Cardiac muscle cell (in vitro differentiated cells and primary cell): ENCODE results near the gene FAM210A. TPM values are rescaled to one million over a fixed set of nuclear protein-coding genes. Genes with fewer than 3 reads are reported as not detected.
A peak's percentile ranks its signal among the peaks of the same experiment; 100 is the strongest.

Source experiments
- DNase-seq, 2 donors: peaks; one replicate each; pipeline versions ENCODE4 v3.0.0 to v3.0.0-alpha.2; 2010 to 2017; ENCODE audit warnings: low read depth in 1 of 2, low spot score in 1 of 2
- H3K27ac ChIP-seq: fragments of 200-600 bp; sonication (generic); 2 replicates; pipeline ENCODE4 v1.5.1; 2016
- H3K27me3 ChIP-seq: fragments of 200-600 bp; sonication (generic); 2 replicates; pipeline ENCODE4 v1.6.0; 2016; ENCODE audit warnings: control low read depth
- H3K36me3 ChIP-seq: fragments of 200-600 bp; sonication (generic); 2 replicates; pipeline ENCODE4 v1.5.1; 2016; ENCODE audit warnings: control low read depth
- H3K4me1 ChIP-seq: fragments of 200-600 bp; sonication (generic); 2 replicates; pipeline ENCODE4 v1.8.1; 2017; ENCODE audit warnings: low read depth, mild to moderate bottlenecking, mixed run types
- H3K4me3 ChIP-seq: fragments of 200-600 bp; sonication (generic); 2 replicates; pipeline ENCODE4 v1.5.1; 2016; ENCODE audit warnings: mild to moderate bottlenecking
- H3K9me3 ChIP-seq: fragments of 200-600 bp; sonication (generic); 2 replicates; pipeline ENCODE4 v1.5.1; 2017; ENCODE audit warnings: low read depth, mild to moderate bottlenecking, control low read depth
- polyA plus RNA-seq: library from polyadenylated mRNA; unstranded; fragments of >200 nt; fragmentation: Nextera tagmentation; extraction: Ambion mirVana; gene quantifications from 2 replicates; pipeline ENCODE4 v1.2.1, GENCODE V29; 2016
- total RNA-seq: library from RNA; depleted of rRNA; stranded (reverse); fragments of >200 nt; gene quantifications from 2 replicates; pipeline ENCODE4 v1.2.3, GENCODE V29; 2016
- TF ChIP-seq, protein P1 (sequence below): IDR thresholded peaks from 2 replicates; pipeline ENCODE4 v1.5.1; 2012; ENCODE audit warnings: low read depth, mild to moderate bottlenecking, low read length

Gene FAM210A
- total and polyA plus RNA-seq, 2 experiments from 2014 or later = 20.0 to 20.6 TPM

DNA sequence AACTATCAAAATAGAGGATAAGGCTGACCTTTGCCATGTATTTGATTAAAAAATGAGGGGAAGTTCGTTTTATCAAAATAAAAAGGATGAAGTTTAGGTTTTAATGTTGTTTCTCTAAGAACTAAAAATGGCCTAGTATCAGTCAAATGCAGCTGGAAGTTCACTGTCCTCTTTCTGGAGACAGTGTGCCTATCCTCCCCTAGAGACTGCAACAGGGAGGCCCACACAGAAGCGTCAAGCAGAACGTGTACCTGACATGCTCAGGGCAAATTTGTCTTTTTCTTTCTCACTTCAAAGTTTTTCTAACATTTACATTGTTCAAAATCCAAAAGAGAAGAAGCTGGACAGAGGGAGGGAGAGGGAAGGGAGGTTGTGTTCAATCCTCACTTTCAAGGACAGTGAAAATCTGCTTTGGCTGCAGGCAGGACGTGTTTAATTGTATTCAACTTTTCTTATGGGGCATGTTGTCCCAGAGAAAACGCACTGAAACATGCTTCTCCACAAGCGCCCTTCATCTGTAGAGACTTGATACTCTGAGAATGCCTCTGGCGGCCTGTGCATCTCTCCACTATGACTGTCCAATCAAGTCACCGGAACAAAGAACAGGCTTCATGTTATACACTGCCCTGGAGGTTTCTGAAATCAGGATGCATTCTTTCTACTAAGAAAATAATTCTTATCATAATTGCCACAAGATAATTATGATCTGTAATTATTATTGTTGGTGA lies 65.1 kb downstream of the FAM210A start:
- Histone ChIP-seq H3K9me3 (no peaks in the 10 kb centered on the region), H3K36me3 (peaks cover 14% of the 10 kb centered on the region), H3K4me3 (no peak overlapping the region), H3K4me1 (peaks cover 32% of the 10 kb centered on the region), H3K27me3 (no peaks in the 10 kb centered on the region), H3K27ac (peak overlapping the region; percentile 51)
- no peak for DNase-seq
- TF ChIP-seq, protein P1, sequence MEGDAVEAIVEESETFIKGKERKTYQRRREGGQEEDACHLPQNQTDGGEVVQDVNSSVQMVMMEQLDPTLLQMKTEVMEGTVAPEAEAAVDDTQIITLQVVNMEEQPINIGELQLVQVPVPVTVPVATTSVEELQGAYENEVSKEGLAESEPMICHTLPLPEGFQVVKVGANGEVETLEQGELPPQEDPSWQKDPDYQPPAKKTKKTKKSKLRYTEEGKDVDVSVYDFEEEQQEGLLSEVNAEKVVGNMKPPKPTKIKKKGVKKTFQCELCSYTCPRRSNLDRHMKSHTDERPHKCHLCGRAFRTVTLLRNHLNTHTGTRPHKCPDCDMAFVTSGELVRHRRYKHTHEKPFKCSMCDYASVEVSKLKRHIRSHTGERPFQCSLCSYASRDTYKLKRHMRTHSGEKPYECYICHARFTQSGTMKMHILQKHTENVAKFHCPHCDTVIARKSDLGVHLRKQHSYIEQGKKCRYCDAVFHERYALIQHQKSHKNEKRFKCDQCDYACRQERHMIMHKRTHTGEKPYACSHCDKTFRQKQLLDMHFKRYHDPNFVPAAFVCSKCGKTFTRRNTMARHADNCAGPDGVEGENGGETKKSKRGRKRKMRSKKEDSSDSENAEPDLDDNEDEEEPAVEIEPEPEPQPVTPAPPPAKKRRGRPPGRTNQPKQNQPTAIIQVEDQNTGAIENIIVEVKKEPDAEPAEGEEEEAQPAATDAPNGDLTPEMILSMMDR = no peak

DNA sequence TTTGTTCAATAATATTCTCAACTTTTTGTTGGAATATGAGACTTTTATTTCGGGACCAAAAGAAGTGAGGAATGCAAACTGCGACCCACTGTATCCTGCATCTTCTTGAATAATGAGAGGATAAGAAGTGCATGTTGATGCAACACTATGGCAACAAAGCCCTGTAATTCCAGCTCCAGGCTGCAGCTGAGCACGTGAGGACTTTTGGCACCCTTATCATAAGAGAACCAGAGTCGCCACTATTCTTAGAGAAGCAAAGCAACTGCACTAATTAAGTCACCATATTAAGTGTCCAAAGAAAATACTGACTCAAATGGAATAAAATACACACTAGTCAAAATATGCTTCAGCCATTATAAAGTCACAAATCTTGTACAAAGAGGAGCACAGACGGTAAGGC lies 65.8 kb downstream of the FAM210A start:
- H3K27me3 ChIP-seq = no peaks in the 10 kb centered on the region
- peak overlapping the region; percentile 51 for H3K27ac ChIP-seq
- peaks cover 8% of the 10 kb centered on the region for H3K36me3 ChIP-seq
- DNase-seq = peak; percentile 53 to 75
- H3K4me1 ChIP-seq = peaks cover 32% of the 10 kb centered on the region
- H3K9me3 ChIP-seq = no peaks in the 10 kb centered on the region
- no peak overlapping the region for H3K4me3 ChIP-seq
- TF ChIP-seq, protein P1 = no peak

DNA sequence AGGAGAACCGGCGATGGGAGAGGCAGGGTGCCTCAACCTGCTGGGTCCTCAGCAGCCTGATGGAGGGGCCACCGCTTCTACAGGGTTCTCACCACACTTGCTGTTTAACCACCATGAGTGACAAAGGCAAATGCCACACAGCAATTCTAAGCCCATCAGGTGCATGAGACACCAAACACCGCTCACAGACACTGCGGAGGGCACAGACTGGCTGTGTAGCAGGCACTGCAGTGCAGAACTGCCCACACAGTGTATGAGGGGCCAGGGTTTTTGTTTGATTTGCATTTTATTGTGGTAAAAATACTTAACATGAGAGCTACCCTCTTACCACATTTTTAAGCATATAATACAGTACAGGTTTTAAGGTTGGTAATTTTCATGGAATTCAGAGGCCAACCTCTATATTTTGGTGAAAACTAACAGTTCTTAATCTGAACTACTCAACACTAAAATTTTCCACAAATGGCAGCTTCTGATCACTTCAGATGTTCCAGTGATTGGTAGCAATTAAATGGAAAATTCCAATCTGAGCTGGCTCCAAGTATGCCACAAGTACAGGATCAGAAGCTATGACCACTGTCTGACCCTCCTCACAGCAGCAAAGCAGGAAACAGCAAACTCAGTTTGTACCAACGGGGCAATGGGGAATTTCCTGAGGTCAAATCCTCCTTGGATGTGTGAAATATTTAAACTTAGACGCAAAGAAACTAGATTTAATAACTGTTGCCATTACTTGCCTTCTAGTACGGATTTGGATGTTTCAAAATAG lies 67.7 kb downstream of the FAM210A start:
- Histone ChIP-seq H3K4me1 (peaks cover 32% of the 10 kb centered on the region), H3K4me3 (no peak overlapping the region), H3K27ac (peak overlapping the region; percentile 67), H3K27me3 (no peaks in the 10 kb centered on the region), H3K9me3 (no peaks in the 10 kb centered on the region), H3K36me3 (peaks cover 3% of the 10 kb centered on the region)
- TF ChIP-seq, protein P1 = no peak
- DNase-seq = no peak

DNA sequence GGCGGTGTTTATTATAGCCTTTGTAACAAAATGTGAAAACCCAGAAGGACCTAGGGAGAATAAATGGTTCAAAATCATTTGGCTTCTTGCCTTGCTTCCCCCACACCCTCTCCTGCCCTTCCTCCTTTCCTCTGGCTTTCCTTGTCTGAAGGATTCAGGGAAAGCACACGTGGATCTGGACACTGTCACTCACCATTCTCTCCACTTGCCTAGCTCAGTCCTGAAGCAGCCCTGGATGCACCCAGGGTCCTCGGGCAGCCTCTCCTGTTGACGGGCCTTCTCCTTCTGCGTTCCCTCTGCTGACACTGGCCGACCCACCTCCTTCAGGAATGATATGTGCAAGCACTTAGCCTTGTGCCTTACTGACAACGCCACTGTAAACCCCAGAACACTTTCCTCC lies 68.4 kb downstream of the FAM210A start:
- Histone ChIP-seq H3K9me3 (no peaks in the 10 kb centered on the region), H3K4me1 (peaks cover 32% of the 10 kb centered on the region), H3K4me3 (no peak overlapping the region), H3K27me3 (no peaks in the 10 kb centered on the region), H3K27ac (peak overlapping the region; percentile 67), H3K36me3 (no peaks in the 10 kb centered on the region)
- TF ChIP-seq, protein P1 = no peak
- DNase-seq = peak in 1 of 2 donors; percentile 71

DNA sequence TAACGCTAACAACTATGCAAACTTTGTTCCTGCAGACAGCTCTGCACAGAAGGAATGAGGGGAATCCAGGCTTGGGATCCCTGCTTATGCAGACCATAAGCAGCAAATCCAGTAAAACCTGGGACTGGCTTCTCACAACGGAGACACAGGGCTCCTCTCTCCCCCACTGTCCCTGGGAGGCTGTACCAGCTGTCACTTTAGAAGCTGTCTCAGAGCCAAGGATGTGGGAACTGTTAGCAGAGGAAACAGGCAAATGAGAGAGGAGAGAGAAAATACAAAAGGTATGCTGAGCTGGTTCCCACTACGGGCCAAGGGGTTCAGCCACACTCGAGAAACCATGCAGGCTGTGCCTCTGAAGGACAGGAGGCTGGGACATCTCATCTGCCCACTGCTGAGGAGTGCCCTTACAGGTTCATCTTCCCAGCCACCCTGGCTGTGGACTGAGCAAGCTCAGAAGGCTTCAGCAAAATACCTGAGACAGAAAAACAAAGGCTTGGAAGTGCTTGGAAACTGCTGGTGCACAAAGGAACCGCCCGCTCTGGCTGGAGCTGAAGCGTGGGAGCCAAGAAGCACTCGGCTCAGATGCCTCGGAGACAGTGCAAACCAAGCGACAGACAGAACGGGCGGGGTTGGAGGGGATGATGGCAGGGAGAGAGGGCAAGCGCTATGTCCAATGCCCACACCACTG lies 72.5 kb downstream of the FAM210A start:
- TF ChIP-seq, protein P1 = no peak
- H3K4me3 ChIP-seq = no peak overlapping the region
- H3K27me3 ChIP-seq = no peaks in the 10 kb centered on the region
- H3K4me1 ChIP-seq = peaks cover 12% of the 10 kb centered on the region
- no peaks in the 10 kb centered on the region for H3K36me3 ChIP-seq
- H3K9me3 ChIP-seq = no peaks in the 10 kb centered on the region
- no peak overlapping the region for H3K27ac ChIP-seq
- DNase-seq = no peak
